Coronary artery (tissue), 2 donors: ENCODE data around the gene CAMTA1.

ENCODE experiments used
- DNase-seq: peaks from one replicate; pipeline ENCODE4 v3.0.0-alpha.2; 2017; ENCODE audit warnings: low spot score
- H3K27ac ChIP-seq, 2 donors: fragments of 200-600 bp; sonication (generic); one replicate each; pipeline ENCODE4 v1.5.1; 2016 to 2019
- H3K4me3 ChIP-seq: fragments of 200-600 bp; sonication (generic); 2 replicates; pipeline ENCODE4 v1.5.1; 2016; ENCODE audit warnings: mild to moderate bottlenecking, moderate library complexity
- CTCF ChIP-seq: fragments of 200-600 bp; sonication (generic); IDR thresholded peaks from one replicate; pipeline ENCODE4 v1.5.1; 2019; ENCODE audit warnings: antibody characterized with exemption

Gene CAMTA1

GRCh38 chr1:7562729-7563605 is 777.7 kb downstream of the CAMTA1 start:
- DNase-seq: no peak
- no peak for TF ChIP-seq CTCF
- no peak overlapping the region for H3K27ac ChIP-seq

GRCh38 chr1:7564137-7564536 is 778.9 kb downstream of the CAMTA1 start:
- no peak for DNase-seq
- H3K4me3 ChIP-seq: no peak overlapping the region
- TF ChIP-seq CTCF: no peak
- H3K27ac ChIP-seq: no peak overlapping the region

More at GRCh38 chr1:7562729-7563605, 777.7 kb downstream of the CAMTA1 start:
- H3K4me3 ChIP-seq: no peak overlapping the region

- no peak for TF ChIP-seq CTCF
- Histone ChIP-seq H3K4me3 (no peak overlapping the region), H3K27ac (no peak overlapping the region)
- no peak for DNase-seq
Measured at GRCh38 chr1:7565099-7565750, 780.0 kb downstream of the CAMTA1 start.

GRCh38 chr1:7566417-7567375 is 781.4 kb downstream of the CAMTA1 start:
- TF ChIP-seq CTCF: no peak
- Histone ChIP-seq H3K4me3 (no peak overlapping the region), H3K27ac (no peak overlapping the region)
- no peak for DNase-seq

- no peak for TF ChIP-seq CTCF
- no peak for DNase-seq
- Histone ChIP-seq H3K4me3 (no peak overlapping the region), H3K27ac (no peak overlapping the region)
Measured at GRCh38 chr1:7567376-7567775, 782.1 kb downstream of the CAMTA1 start.

GRCh38 chr1:7568053-7568452 is 782.8 kb downstream of the CAMTA1 start:
- H3K4me3 ChIP-seq: no peak overlapping the region
- no peak for TF ChIP-seq CTCF

More at GRCh38 chr1:7568053-7568452, 782.8 kb downstream of the CAMTA1 start:
- DNase-seq: no peak
- no peak overlapping the region for H3K27ac ChIP-seq
